Activated effector memory CD4-positive, alpha-beta T cell treated with anti-CD3 and anti-CD28 coated beads, Interleukin-2, amount 50 U/mL, for 16 hours (primary cell): ENCODE measurements around the gene S1PR2.
"Not testable (repeated sequence)": the region's sequence is repeated elsewhere in the genome, so short reads cannot be mapped to it uniquely, and the experiment has no call there.

Source experiments
- DNase-seq: peaks from one replicate; pipeline ENCODE4 v3.0.0-alpha.2; 2020

Gene S1PR2

DNA sequence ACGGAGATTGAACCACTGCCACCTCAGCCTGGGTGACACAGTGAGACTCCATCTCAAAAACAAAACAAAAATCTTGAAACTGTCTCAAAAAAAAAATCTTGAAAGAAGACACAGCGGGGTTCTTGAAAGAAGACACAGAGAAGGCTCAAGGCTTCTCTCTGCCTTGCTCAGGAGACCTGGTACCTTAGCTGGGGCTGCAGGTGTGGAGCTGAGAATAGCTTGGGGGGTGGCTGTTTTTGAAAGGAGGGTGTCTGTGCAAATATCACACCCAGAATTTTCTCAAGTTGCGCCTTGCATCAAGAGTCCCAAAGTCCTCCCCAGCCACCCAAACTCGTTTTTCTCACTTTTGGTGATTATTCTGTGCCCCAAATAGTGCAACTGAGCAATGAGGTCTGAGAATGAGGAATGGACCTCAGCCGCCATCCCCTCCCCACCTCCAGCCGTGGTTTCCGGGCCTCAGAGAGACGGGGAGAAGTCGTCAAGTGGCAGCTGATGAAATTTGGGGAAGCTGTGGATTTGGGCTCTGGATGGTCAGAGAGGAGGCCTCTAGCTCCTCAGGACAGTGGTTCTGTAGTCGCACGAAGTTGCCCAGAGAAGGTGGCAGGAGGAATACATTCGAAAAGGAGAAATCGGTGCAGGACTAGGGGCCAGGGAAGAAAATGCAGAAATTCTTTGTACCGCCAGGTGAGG is 8.8 kb downstream of the S1PR2 start:
- no peak for DNase-seq

DNA sequence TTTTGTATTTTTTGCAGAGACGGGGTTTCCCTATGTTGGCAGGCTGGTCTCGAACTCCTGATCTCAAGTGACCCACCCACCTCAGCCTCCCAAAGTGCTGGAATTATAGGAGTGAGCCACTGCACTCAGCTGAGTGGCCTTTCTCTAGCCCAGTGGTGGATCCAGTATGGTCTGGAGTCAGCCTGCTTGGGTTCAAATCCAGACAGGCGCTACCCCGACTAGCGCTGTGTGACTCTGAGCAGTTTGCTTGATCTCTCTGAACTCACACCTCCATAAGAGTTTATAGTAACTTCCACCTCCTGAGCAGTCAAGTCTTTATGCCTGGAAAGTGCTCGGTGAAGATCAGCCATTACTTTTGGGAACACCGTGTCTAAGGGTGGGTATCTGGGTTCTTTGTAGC is 10.4 kb downstream of the S1PR2 start:
- DNase-seq: no peak

DNA sequence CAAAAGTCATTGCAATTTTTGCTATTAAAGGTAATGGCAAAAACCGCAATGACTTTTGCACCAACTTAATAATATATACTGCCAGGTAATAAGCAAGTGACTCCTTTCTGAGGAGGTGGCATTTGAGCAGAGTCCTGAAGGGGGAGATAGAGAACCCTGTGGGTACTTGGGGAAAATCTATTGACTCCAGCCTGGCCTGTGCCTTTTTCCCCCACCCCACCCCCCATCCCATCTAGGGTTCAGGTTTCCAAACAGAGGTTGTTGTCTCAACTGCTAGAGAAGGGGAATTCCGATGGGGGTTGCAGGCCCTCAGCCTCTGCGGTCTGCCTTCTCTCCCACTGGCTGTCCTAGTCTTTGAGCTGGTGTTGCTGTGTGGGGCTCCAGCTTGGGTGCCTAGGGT is 11.5 kb downstream of the S1PR2 start:
- peak; percentile 70 for DNase-seq

DNA sequence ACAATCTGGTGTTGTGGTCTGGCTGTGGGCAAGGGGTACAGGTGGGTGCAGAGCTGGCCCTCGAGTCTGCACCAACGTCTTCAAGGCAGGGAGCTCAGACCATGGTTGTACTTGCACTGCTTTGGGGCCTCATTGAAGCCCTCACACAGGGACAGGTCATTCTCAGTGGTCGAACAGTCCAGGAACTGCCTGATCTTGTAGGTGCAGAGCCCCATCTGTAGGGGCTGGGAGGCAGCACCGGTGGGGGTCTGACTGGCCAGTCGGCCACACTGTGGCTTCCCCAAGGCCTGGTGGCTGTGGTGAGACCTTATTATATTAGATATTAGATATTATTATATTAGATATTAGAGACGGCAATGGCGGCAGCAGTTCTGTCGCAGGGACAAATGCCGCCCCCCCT is 14.0 kb downstream of the S1PR2 start:
- DNase-seq: no peak

DNA sequence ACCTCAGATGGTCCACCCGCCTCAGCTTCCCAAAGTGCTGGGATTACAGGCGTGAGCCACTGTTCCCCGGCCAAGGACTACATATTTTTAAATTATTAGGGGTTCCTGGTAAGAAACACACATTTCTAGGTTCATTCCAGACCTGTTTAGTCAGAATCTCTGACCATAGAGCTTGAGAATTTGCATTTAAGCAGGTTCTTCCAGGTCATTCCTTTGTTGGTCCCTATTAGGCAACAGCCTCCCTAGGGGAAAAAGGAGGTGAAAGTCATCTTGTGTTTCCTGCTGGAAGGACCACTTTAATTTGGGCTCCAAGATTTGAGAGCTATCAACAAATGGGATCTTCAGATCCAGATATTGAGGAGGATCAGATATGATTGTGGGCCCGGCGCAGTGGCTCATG is 16.3 kb downstream of the S1PR2 start:
- DNase-seq: no peak

DNA sequence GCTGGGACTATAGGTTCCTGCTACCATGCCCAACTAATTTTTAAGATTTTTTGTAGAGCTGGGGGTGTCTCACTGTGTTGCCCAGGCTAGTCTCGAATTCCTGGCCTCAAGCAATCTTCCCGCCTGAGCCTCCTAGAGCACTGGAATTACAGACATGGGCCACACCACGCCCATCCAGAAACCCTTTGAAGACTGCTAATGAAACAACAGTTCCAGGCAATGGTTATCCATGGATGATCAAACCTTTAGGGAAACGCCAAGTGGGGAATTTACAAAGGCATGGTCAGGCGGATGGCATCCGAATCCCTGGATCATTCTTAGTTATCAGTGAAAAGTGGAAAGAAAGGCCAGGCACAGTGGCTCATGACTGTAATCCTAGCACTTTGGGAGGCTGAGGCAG is 19.4 kb downstream of the S1PR2 start:
- no peak for DNase-seq

DNA sequence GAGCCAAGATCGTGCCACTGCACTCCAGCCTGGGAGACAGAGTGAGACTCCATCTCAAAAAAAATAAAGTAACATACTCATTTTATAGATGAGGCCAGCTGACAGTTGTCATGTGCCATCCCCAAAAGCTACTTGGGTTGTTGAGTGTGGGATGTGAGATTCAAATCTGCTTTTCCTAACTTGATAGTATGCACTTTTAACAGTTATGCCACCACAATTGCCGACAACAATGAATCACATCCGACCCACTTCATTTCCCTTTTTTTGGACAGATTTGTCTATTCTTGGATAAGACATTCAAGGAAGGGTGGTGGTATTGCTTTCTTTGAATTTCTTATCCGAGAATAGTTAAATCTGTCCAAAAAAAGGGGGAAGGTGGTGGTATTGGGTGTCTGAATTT is 20.1 kb downstream of the S1PR2 start:
- DNase-seq: no peak

DNA sequence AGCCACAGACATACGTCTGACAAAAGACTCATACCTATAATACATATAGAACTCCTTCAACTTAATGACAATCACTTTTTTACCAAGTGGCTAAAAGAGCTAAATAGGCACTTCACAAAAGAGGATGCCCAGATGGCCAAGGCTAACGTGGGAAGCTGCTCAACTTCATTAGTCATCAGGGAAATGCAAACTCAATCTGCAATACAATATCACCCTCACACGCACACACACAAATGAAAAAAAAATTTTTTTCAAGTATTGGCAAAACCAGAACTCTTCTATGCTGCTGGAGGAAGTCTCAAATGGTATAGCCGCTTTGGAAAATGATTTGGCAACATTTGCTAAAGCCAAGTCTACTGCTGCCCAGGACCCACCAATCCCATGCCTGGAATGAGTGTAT is 21.8 kb downstream of the S1PR2 start:
- DNase-seq: no peak

DNA sequence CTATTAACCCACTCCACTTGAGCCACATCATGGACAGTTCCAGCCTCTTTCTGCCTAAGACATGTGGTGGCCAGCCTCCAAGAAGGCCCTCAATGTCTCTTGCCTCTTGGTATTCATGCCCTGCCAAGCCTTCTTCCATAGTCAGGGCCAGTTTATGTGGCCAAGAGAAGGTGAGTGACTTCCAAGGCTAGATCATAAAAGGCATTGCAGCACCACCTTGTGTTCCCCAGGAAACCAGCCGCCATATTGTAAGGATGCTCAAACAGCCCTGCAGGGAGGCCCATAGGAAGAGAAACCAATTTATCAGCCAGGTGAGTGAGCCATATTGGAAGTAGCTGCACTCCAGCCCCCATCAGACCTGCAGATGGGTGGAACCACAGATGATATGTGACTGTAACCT is 24.1 kb downstream of the S1PR2 start:
- no peak for DNase-seq

DNA sequence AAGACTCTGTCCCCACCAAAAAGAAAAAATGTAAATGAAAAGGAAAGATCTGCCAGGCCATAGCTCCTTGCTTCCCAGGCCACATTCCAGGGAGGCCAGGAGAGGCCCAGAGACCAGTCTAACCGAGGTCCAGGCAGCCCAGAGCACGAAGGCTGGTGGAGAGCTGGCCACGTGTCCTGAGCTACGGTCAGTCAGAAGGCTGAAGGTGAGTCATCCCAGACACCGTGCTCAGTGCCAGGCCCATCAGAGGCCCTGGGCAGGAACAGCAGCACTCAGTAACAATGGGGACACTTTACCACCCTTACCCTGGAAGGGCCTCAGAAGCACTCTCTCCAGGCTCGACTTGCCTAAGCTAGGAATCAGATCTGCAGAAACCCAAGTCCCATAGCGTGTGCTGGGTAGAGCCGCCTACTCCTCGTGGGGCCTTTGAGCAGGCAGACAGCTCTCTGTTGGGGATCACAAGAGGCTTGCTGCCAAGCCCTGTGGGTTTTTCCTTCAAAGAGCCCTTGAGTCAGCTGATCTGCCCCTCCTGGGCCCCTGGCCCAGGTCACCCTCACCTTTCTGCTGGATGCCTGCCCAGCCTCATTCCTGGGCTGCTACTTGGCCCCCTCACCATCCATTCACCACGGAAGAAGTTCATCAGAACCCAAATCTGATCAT is 24.8 kb downstream of the S1PR2 start:
- DNase-seq: no peak

DNA sequence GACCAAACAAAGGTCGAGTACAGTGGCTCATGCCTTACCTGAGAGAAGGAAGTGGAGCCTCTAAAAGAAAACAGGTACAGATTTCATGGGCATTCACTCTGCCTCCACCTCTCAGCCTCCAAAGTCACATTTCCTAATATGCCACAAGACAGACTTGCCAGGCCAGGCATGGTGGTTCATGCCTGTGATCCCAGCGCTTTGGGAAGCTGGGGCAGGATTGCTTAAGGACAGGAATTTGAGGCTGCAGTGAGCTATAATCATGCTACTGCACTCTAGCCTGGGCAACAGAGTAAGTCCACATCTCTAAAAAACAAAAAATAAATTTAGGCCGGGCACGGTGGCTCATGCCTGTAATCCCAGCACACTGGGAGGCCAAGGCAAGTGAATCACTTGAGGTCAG is 25.5 kb downstream of the S1PR2 start:
- DNase-seq: no peak

DNA sequence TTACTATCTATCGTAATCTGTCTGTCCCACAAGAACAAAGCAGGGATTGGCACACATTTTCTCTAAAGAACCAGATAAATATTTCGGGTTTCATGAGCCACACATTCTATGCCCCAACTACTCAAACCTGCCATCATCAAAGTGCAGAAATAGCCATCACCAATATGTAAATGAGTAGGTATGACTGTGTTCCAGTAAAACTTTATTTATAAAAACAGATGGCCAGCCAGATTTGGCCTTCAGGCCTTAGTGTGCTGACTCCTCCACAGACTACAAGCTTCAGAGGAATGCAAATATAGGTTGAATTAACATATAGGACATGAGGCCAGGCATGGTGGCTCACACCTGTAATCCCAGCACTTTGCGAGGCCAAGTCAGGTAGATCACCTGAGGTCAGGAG is 27.4 kb downstream of the S1PR2 start:
- no peak for DNase-seq

DNA sequence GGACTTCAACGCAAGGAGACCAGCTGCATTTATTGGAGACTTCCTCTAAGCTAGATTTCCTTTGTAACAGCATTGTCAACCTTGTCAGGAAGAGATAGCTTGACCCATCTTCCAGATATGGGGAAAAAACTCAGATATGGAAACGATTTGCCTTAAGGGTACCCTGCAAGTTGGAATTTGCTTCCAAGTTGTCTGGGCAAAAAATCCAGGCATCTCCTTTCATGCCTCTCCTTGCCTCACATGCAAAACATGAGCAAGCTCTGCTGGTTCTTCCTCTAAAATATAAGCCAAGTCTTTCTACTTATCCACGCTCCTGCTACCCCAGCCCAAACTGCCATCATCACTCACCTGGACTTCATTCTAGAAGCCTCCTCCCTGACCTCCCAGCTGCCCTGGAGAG is 30.0 kb downstream of the S1PR2 start:
- no peak for DNase-seq

DNA sequence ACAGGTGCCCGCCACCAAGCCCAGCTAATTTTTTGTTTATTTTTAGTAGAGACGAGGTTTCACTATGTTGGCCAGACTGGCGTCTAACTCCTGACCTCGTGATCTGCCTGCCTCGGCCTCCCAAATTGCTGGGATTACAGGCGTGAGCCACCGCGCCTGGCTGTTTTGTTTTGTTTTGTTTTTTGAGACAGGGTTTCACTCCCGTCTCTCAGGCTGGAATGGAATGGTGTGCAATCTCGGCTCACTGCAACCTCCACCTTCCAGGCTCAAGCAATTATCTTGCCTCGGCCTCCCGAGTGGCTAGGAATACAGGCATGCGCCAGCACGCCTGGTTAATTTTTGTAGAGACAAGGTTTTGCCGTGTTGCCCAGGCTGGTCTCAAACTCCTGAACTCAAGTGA is 31.0 kb downstream of the S1PR2 start:
- not testable (repeated sequence) for DNase-seq

DNA sequence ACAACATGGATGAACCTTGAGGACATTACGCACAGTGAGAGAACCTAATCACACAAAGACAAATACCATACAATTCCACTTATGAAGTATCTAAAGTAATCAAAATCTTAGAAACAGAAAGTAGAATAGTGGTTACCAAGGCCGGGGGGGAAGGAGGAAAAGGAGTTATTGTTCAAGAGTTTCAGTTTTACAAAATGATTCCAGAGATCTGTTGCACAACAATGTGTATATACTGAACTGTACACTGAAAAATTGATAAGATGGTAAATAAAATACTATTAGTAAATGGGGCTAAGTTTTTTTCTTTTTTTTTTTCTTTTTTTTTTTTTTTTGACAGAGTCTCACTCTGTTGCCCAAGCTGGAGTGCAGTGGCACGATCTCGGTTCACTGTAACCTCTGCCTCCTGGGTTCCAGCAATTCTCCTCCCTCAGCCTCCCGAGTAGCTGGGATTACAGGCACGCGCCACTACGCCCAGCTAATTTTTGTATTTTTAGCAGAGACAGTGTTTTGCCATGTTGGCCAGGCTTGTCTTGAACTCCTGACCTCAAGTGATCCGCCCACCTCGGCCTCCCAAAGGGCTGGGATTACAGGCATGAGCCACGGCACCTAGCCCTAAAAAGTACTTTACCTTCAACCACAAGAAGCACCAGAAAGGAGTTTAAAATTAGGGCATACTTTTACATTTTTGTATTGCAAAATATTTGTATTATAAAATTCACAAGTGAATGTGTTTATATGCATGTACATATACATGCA is 32.1 kb downstream of the S1PR2 start:
- not testable (repeated sequence) for DNase-seq

DNA sequence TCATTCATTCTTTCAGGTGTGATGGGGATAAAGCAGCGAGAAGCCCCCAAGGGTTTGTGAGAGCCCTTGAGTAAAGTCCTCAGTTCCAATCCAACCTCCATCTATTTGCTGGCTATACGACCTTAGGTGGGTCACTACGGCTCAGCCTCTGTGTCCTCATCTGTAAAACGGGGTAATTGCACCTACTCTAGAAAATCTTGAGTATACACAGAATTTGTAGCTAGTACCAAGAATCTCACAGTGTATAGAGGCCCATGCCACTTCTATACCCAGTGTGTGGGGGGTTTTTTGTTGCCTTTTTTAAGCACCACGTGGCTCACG is 36.0 kb downstream of the S1PR2 start:
- no peak for DNase-seq

DNA sequence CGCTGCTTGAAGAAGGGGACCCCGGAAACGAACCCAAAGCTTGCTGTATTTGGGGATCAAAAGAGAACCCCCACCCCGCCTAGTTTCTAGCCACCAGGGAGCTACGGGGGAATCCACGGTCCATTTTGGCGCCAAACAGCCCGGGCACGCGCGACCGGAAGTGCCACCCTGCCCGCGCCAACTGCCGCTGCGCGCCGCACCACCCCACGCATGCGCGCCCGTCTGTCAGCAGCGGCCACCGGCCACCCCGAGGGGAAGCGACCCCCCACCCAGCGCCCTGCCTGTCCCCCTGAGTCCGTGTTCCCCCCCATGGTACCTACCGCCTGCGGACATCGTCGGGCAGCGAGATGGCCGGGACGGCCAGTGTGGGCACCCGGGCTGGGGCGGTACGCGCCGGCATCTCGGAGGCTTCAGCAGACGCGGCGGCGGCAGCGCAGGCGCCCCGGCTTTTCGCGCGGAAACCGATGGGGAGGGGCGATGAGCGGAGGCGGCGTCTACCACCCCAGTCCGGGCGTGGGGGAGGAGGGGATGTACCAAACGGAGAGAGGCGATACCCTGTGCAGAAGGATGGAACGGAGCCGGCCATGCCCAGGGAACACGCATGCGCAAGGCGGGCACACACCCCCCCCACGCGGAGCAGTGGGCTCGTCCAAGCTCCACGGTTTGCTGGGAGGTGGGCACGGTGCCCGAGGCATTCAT is 36.5 kb downstream of the S1PR2 start, which contains the start of gene DNMT1:
DNMT1 (minus strand) TSS at position 454 of the 699 bp plus-strand sequence; CDS start at position 400, 54 bp downstream.
- peak; percentile 98 for DNase-seq

DNA sequence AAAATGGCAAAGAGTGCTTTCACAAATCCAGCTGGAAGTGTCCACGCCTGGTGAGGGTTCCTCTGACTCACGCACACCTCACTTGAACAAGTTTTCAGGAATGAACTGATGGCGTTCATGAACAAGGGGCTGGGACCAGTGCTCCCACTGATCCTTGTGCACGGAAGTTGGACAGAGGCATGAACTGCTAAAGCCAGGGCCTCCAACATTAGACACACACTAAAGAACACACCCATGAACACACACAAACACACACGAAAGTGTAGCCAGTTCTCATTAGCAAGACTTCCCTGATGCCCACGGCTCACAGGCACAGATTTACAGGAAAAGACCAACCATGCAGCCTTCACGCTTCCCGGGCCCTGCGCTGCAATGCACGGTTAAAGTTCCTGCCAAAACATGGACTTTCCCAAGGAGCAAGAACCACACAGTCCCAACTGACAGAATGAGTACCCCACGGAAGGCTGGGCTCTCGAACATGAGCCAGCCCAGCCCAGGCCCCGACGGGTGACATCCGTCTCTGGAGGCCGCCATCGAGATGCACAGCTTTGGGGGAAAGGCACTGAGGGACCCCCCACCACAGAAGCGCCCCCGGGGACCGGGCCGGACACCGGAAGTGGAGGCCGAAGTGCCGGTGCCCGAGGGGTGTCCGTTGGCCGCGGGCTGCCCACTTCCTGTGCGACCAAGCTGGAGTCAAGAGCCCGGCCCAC is 37.2 kb downstream of the S1PR2 start:
- DNase-seq: no peak

DNA sequence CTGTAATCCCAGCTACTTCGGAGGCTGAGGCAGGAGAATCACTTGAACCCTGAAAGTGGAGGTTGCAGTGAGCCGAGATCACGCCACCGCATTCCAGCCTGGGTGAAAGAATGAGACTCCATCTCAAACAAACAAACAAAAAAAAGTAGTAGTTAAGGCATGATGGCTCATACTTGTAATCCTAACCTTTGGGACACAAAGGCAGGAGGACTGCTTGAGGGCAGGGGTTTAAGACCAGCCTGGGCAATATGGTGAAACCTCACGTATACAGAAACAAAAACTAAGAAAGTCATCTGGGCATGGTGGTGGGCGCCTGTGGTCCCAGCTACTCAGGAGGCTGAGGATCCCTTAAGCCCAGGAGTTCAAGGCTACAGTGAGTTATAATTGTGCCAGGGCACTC is 38.2 kb downstream of the S1PR2 start:
- DNase-seq: no peak

DNA sequence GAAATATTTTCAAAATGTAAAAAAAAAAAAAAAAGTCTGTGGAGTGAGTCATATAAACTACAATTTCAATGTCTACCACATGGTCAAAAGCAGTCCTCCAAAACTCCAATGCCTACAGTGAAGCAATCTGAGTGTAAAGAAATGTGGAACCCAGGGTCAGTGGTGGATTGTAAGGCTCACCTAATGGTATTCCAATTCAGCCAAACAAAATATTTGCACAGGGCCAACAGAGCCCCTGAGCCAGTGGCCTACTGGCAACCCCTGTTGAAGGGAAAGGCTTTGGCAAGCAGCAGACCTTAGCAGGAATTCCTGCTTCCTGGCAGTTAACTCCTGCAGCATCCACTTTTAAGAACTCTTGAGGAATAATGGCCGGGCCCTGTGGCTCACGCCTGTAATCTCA is 39.8 kb downstream of the S1PR2 start:
- no peak for DNase-seq

DNA sequence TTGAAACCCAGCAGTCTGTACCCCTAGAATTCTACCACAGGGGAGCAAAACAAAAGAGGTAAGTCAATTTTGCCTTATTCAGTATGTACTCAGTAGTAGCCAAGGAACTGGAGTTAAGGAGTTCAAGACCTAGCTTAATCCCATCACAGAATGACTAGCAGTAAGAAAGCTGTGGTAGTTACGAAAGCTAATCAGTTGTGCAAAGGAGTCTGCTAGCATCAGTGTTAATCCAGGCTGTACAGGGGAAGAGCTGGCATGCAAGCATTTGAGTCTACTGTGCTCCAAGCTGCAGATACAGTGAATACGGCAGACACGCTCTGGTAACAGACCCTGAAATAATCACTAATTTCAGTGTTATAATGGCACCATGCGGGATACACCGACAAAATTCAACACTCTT is 41.1 kb downstream of the S1PR2 start:
- DNase-seq: no peak

DNA sequence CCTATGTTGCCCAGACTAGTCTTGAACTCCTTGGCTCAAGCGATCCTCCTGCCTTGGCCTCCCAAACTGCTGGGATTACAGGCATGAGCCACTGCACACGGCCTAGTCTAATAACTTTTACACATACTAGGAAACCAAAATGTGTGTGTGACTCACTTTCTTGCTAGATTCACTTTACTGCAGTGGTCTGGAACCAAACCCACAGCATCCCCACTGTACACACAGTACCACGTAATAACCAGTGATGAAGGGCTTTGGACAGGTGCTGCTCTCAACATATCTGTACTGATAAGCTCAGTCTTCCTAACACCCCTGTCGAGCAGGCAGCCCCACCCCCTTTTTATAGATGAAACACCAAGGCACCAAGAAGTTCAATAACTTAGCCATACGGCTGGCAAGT is 41.5 kb downstream of the S1PR2 start:
- DNase-seq: no peak

DNA sequence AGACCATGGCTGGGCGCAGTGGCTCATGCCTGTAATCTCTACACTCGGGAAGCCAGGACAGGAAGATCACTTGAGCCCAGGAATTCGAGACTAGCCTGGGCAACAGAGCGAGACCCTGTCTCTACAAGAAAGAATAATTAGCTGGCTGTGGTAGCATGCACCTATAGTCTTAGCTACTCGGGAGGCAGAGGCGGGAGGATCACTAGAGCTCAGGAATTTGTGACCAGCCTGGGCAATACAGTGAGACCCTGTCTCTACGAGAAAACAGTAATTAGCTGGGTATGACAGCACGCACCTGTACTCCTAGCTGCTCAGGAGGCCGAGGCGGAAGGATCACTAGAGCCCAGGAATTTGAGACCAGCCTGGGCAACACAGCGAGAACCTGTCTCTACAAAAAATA is 43.8 kb downstream of the S1PR2 start:
- no peak for DNase-seq
